ENCODE results near the gene WASF3.

The WASF3 gene

DNA sequence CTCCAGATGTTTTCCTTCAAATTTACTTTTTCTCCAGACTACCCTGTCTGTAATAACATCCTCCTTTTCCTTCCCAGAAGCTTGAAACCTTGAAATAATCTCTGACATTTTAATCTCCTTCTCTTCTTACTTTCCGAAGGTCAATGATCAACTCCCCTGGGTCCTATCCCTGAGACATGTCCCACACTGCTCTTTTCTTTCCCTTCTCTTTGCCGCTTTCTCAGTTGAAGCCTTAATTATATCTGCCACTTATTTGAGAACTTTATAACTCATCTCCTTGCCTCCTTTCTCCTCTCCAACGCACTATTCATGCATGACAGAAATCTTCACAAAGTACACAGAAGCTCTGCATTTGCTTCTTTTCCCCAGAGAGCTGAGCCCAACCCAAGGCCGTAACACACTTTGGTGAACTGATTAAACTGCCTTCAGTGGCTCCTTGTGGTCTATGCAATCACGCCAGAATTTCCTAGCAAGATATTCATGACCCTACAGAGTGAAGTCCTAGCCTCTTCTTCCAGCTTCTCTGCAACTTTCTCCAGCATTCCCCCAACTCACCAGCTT, 9.2 kb upstream of the WASF3 start:
- no peak for DNase-seq

DNA sequence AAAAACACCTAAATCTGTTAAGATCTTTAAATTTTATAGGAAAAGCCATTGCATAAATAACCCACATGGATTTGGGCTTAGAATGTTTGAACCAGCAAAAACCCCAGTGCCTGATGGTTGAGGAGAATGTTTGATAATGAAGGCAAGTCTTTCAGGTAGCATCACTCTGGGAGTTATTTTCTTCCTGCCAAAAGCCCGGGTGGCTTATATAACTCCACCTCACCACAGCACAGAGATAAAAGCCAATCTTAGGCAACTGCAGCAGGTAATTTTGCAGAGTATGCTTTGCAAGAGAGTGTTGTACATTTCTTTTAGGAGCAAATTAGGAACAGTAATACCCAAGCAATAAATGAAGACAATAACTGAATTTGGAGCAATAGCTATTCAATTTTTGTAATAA, 7.8 kb upstream of the WASF3 start:
- no peak for DNase-seq

DNA sequence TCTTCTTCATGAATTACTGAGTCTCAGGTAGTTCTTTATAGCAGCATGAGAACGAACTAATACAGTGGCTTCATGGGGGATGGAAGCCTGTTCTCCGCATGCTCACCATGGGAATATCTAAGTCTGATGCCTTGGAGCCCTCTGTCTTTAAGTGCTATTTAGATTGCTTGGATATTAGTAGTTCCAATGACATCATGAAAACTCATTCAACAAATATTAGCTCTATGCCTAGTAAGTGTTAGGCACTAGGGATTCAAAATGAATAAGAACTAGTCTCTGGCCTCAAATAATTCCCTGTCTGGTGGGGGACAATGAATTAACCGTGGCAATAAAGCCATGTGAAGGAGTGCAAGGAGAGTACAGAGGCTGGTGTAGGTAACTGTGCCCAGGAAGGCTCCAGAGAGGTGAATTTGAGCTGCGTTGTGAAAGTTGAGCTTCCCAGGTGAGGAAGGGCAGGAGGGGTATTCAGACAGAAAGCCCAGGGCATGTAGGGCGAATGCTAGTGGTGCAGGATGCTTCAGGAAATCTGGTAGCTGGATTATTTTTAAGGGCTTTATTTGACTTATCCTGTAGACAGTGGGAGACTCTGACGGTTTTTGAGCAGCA, 6.1 kb upstream of the WASF3 start:
- DNase-seq = no peak

DNA sequence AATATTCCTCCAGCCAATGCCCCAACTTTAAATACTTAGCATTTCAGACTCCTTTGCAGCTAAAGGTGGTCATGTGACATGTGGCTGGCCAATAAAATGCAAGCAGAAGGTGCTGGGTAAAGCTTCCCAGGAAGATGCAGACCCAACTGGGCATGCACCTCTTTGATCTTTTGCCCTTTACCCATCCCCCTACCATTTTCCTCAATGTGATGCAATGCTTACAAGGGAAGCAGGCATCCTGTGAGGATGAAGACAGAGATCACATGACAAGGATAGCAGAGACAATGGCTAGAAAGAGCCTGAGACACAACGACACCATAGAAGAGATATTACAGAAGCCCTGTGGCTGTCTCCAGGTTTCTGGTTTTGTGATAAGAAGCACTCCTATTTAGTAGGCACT, 2.1 kb upstream of the WASF3 start:
- no peak for DNase-seq

DNA sequence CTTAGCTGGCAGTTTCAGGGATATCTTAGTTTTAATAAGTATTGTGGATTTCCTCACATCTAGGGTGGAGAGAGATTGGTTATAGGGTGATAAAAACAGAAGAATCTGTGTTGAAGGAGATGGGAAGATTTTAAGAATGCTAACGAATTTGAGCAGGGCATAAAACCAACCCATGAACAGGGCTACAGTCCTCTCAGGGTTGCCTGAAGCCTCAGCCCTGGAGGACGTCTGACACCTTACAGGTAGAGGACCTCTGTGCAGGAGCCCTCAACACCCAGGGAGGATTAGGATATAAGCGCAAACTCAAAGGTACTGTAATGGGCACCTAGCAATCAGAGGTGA, 461 bp upstream of the WASF3 start:
- no peak for DNase-seq

DNA sequence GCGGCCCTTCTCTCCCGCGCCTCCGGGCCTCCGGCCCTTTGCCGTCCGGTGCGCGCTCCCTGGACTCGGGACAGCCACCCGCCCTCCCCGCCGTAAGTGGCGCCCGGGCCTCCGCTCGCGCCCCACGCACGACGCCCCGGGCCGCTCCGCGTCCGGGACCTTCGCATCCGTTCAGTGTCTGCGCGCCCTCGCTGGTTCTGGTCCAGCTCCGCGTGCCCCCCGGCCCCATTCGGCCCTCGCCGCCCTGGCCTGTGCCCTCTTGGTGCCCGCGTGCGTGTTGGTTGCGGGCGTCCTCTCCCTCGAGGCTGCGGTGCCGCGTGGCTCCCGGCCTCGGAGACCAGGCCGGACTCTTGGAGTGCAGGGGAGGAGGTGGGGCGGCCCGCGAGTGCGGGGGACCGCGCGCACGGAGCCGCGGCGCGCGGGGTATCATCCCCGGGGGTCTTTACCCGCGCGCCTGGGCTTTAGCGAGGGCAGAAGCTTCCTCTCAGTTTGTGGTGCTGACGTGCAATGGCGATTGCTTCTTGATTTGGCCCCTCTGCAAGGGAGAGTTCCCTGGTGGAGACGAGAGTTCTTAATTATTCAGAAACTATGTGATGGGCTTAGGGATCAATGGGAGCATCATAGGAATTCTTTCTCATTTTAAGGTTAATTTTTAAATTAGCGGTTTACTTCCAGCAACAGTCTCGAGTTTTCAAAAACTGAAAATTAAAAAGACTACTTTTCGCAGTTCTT, 757 bp downstream of the WASF3 start:
- no peak for DNase-seq

DNA sequence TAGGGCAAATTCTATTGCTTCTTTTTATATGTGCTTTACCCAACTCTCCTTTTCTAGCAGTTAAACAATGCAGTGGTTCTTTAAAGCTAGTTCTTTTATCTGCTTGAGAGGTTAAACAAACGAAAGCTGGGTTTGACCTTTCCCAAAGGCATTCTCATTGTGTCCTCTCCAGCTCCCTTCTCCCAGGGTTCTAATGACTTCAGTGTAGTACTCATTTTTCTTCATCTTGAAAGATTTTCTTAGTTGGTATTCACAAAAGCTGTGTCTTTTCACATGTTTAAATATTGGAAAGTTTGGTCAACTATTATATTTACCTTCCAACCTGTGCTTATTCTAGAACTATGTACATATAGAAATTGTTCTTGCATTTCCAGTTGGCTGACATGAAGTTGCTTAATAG, 1.5 kb downstream of the WASF3 start:
- DNase-seq = no peak

DNA sequence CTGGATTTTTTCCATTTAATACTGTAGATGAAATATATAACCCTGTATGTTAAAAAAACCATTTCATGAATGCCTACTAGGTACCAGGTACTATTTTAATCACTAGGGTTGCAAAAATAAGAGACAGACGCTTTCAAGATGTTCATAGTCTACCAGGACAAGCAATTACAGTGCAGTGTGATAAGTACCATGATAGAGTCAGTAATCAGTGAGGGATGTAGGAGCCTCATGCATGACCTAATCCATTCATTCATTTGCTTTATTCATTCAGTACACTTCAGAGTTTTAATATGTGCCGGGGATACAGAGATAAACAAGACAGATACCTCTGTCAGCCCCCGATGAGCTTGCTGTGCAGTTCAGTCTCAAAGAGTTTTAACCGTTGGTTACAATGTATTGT, 3.0 kb downstream of the WASF3 start:
- DNase-seq = no peak

DNA sequence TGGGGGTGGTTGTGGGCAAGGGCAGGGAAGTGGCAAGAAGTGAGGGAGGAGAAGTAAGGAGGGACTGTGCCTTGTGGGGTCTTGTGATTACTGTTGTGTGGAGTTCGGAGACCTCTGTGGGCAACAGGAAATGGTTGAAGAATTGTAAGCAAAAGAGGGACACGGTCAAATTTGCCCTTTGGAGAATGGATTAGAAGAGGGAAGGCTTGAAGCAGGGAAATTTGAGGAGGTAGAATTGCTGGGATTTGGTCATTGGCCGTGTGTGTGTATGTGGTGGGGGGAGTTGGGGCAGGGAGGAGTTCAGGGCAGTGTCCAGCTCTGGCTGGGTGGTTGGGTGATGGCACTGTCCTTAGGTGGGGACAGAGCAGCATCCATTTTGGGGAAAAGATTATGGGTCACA, 3.6 kb downstream of the WASF3 start:
- no peak for DNase-seq

DNA sequence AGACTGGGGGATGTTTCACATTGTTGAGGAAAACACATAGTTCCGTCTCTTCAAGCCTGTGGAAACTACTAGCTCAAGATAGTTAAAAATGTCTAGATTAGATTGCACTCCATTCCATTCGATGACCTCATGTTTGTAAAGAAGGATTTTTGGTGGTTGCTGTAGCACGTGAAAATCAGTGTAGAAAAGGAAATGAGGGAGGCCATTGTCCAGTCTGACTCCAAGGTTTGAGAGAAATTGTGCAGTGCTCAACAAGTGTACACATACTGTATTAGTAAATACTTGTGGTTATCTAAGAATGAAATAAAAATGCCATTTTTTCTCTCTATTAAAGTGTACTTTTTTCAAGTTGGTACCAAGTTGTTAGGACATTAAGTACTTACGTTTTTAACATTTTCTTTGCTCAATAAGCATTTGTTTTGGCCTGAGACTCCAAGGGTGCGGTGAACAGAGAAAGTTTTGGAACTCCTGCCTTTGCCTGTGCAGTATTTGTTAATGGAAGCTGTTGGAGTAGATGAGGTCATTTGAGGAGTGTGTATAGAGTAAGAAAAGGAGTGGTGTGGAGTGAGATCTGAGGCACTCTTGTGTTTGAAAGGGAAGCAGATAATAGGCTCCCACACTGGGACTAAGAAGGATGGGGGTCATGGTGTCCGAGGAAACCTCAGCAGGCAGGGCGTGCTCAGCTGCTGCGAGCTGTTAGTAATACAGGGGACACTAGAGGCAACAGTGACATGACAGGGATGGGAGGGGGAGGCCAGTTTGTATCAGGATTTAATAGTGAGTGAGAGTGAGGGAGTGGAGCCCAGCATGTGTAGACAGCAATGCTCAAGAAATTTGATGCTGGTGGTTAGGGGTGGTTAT, 4.4 kb downstream of the WASF3 start:
- no peak for DNase-seq

DNA sequence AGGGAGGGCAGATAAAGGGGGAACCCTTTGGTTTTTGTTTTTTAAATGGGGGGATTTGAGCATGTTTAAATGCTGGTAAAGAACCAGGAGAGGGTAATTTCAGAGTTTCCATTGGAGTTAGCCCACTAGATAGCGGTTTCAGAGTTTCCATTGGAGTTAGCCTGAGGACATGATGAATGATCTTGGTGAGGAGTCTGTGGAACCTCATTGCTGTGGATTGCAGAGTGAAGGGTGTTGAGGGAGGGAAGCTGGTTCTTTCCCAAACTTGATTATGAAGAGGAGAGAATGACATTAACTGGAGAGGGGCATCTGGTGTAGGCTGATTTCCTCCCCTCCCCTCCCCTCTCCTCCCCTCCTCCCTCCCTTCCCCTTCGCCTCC, 5.0 kb downstream of the WASF3 start:
- DNase-seq = no peak

DNA sequence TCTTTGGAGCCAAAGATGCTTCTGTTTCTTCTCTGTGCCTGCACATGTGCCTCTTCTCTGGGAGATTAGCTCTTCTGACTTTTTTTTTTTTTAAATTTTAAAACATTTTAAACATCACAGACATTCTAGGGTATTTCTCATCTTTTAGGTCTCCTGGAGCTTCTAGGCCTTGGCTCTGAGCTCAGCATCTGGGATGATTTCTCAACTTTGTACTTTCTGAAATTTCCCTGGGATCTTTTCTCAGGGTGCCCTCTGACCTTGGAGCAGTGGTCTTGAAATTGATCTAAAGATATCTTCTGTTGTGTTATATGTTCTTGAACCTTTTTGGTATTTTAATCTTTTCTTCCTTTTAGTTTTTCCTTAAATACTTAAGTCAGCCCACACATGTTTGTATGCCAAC, 6.2 kb downstream of the WASF3 start:
- DNase-seq = no peak

DNA sequence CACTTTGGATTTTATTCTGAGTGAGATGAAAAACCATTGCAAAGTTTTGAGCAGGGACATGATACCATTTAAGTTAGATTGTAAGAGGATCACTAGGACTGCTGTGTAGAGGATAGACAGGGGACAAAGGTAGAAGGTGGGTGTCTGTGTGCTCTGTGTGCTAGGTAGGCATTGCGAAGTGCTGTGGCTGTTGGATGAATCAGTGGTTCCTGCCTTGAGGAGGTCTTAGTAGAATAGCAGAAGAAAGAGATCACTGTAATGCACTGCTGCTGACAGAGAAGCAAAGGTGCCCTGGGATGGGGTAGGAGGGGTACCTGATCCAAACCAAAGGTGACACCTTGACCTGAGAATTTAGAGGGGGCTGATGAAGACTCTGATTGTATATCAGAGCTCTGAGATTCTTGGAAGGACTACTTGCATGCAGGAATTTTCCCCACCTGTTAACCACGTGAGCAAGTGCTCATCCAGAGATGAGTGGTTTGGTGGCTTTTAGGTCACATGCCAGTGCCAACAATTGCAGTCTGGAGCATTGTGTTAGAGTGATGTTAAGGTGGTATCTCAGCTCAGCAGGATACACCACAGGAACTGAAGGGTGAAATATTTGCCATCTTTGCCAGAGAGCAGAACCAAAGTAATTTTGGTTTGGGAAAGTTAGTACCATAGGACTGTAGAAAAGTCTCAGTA, 10.8 kb downstream of the WASF3 start:
- DNase-seq = no peak

DNA sequence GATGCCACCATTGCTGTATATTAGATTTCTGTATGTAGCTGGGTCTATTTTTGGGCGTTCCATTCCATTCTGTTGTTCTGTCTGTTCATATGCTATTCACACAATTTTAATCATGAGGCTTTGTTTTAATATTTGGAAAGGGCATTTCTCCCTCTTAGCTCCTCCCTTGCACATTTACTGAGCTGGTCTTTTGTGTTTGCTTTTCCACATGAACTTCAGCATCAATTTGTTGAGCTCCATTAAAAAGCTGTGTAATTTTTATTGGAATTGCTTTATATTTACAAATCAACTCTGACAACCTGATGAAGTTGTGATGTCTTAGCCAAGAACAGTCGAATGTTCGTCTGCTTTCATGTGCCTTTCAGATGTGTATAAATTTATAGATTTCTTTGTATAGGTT, 14.0 kb downstream of the WASF3 start:
- DNase-seq = no peak

DNA sequence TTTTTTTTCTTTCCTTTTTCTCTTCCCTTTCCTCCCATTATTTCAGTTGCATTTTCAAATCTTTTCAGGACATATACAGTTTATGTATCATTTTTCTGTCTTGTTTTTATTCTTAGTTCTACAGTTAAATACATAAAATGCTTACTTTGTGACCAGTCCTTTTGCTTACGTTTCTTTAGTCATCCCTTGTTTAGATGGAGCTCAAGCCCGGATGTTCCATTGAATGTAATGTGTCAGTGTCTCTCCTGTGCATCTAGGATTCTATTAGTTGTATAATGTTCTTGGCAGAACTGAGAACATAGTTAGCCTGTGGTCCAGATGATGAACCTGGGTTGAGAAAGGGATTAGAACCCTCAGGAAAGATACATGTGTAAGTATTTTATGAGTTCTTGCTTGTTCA, 17.8 kb downstream of the WASF3 start:
- no peak for DNase-seq

DNA sequence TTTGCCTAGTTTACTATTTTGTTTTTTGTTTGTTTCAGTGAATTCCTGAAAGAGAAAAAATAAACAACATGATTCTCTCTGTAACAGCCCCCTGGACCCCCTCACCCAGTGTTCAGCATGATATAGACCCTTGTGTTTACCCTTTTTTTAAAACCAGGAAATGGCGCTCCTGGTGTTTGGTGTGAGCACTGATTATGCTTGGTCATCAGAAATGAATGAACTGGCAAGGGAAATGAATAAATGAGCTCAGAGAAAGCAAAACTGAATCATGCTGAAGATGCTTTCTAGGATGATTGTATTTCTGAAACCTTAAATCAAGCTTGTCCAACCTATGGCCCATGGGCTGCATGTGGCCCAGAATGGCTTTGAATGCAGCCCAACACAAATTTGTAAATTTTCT, 22.1 kb downstream of the WASF3 start:
- no peak for DNase-seq

DNA sequence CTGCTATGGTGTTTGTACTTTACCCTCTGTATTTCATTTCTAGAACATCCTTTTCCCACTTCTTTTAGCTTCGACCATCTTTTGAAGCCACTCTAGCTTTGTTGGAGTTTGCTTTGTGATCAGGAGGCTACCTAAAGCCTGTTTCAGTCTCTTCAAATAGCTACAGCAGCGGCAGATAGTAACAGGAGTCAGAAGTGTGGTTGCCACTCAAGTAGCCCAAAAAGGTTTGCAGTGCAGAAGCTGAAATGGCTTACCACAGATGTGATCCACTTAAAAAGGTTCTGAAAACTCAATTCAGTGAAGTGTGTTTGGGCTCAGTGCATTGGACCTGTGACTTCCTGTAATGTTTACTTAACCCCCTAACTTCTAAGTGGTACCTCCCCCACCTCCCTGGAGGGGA, 26.2 kb downstream of the WASF3 start:
- no peak for DNase-seq

DNA sequence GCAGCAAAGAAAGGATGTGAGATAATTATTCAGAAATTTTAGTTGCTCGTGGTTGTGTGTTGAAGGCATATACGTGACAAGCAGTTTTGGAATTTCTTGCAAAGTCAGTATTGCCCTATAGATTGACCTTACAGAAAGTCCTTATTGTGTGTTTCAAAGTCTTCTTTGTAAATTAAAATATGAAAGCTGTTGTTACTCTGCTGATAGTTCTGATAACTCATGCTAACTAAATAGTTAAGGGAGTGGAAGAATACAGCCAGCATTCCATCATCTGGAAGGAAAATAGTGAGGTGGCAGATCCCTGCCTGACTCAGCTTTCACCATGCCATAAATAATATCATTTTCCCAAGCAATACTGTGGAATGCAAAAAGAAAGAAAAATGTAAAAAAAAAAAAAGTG, 27.2 kb downstream of the WASF3 start:
- DNase-seq = no peak

DNA sequence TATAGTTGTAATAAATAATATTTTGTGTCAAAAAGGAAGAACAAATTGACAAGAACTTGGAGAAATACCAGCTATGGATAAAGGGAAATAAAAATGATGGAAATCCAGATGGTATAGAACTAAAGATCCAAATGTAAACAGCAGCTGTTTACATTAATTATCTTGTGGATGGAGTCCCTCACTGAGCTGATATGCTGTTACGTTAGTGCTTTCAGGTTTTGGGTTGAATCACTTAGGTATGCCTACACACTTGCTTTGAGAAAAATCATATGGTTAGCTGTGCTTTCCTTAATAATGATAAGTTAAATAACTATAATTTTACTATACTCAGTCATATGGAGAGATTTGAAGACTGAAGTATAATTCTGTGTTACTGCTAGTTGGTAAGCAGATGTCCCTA, 27.7 kb downstream of the WASF3 start:
- DNase-seq = no peak

DNA sequence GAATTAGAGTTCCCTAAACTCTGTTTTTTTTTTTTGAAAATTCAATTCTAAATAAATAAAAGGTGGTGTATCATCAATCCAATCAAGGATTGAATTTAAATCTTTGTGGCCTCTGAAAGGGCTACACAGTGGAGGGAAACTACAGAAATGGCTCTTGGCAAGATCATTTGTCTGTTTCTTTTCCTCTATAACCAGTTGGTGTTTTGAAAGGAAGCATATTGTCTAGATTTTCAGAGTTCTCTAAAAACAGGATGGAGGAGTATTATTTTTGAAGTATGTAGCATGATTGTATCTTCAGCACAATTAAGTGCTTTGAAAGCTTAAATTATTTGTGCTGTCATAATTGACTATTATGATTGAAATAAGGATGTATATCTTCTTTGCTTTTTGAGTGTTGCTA, 29.8 kb downstream of the WASF3 start:
- no peak for DNase-seq

DNA sequence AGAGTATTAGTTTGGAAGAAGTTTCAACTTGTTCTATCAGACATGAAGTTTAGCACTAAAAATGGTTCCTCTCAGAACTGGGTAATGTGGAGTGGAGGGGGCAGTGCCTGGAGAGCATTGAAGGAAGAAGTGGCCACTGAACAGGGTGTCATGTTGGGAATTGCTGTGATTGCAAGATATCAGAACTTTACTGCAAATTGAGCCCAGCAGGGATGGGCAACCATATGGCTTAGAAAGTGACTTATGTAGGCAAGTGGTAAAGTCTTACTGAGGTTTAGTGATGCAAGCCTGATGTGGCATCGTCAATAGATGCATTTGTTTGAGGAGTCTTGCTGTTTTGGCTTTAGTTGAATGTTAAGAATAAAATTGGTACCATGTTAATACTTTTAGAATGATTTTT, 31.7 kb downstream of the WASF3 start:
- DNase-seq = no peak

DNA sequence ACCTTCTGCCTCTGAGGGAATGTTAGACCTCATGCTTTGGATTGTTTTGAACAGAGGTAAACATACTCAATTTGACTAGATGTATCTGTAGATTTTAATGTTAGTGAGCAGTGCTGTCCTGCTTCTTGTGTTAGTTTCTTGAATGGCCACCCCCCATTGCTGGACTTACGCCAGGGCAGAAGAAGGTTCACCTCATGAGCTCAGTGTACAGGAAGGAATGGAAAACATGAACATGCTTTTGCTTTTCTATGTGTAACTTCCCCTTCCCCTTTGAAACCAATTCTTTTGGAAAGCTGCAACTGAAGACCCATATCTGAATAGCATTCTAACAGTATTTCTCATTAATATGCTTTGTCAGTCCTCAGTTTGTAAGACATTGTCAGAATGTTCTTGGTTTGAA, 32.3 kb downstream of the WASF3 start:
- no peak for DNase-seq

DNA sequence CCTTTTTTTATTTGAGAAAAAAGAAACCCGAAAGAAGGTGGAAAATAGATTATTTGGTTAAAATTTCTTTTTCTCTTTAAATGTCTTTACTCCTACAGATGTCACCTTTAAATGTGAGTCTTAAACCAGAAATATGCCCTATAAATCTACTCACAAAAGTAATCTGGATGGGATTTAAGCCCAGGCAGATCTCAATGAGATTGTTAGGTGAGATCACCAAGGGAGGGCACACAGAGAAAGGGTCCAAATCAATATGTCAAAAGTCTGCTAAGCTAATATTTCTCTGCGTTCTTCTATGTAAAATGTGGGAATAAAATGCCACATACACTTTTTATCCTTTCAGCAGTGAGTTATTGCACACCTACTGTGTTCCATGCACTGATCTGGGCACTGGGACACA, 32.9 kb downstream of the WASF3 start:
- DNase-seq = no peak

DNA sequence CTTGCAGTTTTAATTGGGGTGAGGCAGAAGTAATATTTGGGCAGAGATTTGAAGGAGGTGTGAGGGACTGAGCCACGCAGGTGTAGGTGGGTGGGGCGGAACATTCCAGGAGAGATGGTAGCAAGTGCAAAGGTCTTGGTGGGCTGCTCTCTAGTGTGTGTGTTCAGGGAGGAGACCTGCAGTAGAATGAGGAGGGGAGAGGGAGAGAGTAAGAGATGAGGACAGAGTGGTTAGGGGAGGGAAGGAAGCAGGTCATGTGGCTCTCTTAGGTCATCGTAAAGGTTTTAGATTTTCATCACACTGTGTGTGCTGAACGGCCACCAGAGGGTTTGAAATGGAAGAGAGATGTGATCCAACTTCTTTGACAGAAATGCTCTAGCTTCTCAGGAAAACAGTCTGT, 33.5 kb downstream of the WASF3 start:
- DNase-seq = no peak

All from activated T-cell treated with anti-CD3 and anti-CD28 coated beads for 4 hours (primary cell).